Left lung (tissue), 10 donors: Measurements from ENCODE around the gene ZNF205. TPM values are rescaled to one million over a fixed set of nuclear protein-coding genes. Genes with fewer than 3 reads are reported as not detected.

Source experiments
- ATAC-seq: fragments of 200-7000 bp; cut with Tn5 transposase; one replicate; pipeline ENCODE4 v1.9.1; 2020; ENCODE audit warnings: moderate library complexity
- DNase-seq, 4 donors: peaks; one replicate each; pipeline ENCODE4 v3.0.0-alpha.2; 2013 to 2020
- H3K27ac ChIP-seq, 2 donors: fragments of 200-600 bp; sonication (generic) in 1 of 2; one replicate each; pipeline versions ENCODE4 v1.5.0 to v1.8.0; 2020 to 2021
- H3K27me3 ChIP-seq, 2 donors: fragments of 200-600 bp; sonication (generic) in 1 of 2; one replicate each; pipeline versions ENCODE4 v1.5.0 to v1.8.0; 2020 to 2021
- H3K36me3 ChIP-seq, 2 donors: fragments of 200-600 bp; sonication (generic) in 1 of 2; one replicate each; pipeline versions ENCODE4 v1.5.0 to v1.8.0; 2020 to 2021
- H3K4me1 ChIP-seq, 2 donors: fragments of 200-600 bp; one replicate each; pipeline ENCODE4 v1.8.0; 2021
- H3K4me3 ChIP-seq, 2 donors: fragments of 200-600 bp; sonication (generic) in 1 of 2; one replicate each; pipeline versions ENCODE4 v1.5.0 to v1.8.0; 2020 to 2021; ENCODE audit warnings: mild to moderate bottlenecking in 1 of 2
- H3K9me3 ChIP-seq, 2 donors: fragments of 200-600 bp; sonication (generic) in 1 of 2; one replicate each; pipeline versions ENCODE4 v1.5.0 to v1.8.0; 2020 to 2021
- intact Hi-C, 2 donors: fragments of 100-400 bp; cut with DNase I; formaldehyde crosslinking; loops; one replicate each; pipeline versions ENCODE4 v1.11.2 to v1.14.2; 2022
- polyA plus RNA-seq, 6 donors: library from polyadenylated mRNA; unstranded; fragments of 120-200 nt; gene quantifications; one replicate each; pipeline ENCODE4 v1.2.1, GENCODE V29; 2013; ENCODE audit not compliant: insufficient read length in 6 of 6
- total RNA-seq, 2 donors: library from RNA; stranded (reverse); fragmentation: NEBNext Ultra II Directional; extraction: Animal tissue kit (Norgen Biotek cat#: 25700); gene quantifications; one replicate each; pipeline ENCODE4 v1.2.1, GENCODE V29; 2021
- TF ChIP-seq, protein P1 (sequence below), 2 donors: fragments of 200-600 bp; sonication (generic) in 1 of 2; IDR thresholded peaks; one replicate each; pipeline versions ENCODE4 v1.5.0 to v1.8.0; 2021; ENCODE audit warnings: antibody characterized with exemption in 2 of 2
- donor health status: DM: no; HTN: yes; CAD: no.
- donor health status: DM: no; HTN: no; CAD: no.

Gene ZNF205
- total and polyA plus RNA-seq, 8 donors: 9.7 to 17.6 (median 15.7) TPM

DNA sequence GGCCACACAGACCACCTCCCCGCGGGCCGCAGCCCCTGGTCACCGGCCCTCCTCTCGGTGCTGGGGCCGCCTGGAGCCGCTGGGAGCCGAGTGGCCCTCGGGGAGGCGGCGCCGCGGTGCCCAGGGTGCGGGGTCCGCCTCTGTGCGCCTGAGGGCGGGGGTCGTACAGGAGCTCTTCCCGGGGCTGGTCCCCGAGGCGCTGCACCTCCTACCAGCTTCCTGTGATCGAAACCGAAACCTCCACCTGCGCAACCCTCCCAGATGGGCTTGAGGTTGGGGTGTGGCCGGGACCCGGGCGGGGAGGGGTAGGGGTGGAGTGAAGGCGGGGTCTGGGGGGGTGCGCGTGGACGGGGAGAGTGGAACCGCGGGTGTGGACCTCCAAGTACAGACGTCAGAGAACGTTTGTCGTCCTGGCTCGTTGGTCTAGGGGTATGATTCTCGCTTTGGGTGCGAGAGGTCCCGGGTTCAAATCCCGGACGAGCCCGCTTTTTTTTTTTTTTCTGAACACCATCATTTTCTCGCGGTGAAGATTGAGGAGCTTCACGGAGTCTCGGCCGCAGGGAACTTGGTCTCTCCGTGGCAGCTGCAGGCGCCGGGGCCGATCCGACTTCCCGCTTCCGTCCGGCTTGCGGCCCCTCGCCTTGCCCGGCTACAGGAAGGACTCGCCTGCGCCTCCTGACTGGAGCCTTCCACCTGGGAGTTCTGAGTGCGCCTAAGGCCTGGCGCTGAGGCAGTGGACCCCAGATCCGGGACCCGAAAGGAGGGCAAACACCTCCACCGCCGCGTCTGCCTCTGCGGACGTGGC lies 46.3 kb downstream of the ZNF205 start:
- Histone ChIP-seq H3K27ac (peak overlapping the region; percentile 83 to 89), H3K4me1 (peaks cover 0 to 17% of the 10 kb centered on the region in 2 donors), H3K4me3 (peak overlapping the region; percentile 57 to 80), H3K27me3 (peaks cover 0 to 54% of the 10 kb centered on the region in 2 donors), H3K36me3 (no peaks in the 10 kb centered on the region), H3K9me3 (no peaks in the 10 kb centered on the region)
- intact Hi-C loops: no loop called here
- peak; percentile 66 to 94 (median 88) for DNase-seq
- TF ChIP-seq, protein P1, sequence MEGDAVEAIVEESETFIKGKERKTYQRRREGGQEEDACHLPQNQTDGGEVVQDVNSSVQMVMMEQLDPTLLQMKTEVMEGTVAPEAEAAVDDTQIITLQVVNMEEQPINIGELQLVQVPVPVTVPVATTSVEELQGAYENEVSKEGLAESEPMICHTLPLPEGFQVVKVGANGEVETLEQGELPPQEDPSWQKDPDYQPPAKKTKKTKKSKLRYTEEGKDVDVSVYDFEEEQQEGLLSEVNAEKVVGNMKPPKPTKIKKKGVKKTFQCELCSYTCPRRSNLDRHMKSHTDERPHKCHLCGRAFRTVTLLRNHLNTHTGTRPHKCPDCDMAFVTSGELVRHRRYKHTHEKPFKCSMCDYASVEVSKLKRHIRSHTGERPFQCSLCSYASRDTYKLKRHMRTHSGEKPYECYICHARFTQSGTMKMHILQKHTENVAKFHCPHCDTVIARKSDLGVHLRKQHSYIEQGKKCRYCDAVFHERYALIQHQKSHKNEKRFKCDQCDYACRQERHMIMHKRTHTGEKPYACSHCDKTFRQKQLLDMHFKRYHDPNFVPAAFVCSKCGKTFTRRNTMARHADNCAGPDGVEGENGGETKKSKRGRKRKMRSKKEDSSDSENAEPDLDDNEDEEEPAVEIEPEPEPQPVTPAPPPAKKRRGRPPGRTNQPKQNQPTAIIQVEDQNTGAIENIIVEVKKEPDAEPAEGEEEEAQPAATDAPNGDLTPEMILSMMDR (IDR thresholded peaks at IDR 0.05): no peak
- peak; percentile 94 for ATAC-seq

DNA sequence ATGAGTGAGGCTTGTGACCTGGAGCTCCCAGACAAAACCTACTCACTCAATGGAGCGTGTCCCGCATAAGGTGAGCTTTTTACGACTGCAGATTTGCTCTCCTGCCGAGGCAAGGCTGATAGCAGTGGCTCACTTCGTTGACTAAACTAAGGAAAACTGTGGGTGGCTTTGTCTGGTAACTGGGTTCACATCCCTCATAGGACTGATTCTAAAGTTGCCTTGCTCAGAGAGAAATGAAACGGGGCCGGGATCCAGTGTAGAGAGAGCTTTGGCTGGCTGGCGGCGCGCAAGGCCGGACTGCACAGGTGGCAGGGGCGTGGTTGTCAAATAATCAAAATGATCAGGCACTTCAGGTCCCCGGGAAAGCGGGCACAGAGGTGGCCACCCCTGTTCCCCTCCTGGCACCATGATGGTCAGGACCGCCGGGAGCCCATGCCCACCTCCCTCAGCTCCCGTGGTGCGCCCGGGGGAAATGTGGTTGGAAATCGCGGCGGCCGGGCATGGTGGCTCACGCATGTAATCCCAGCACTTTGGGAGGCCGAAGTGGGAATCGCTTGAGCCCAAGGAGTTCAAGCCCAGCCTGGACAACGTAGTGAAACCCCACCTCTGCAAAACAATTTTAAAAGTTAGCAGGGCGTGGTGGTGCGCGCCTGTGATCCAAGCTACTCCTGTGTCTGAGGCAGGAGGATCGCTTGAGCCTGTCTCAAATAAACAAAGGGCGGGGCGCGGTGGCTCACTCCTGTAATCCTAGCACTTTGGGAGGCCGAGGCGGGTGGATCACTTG lies 49.0 kb downstream of the ZNF205 start:
- ATAC-seq (no peak), DNase-seq (peak in 1 of 4 donors; percentile 61)
- intact Hi-C loops: no loop called here
- H3K36me3 ChIP-seq: no peaks in the 10 kb centered on the region
- no peak overlapping the region for H3K4me3 ChIP-seq
- no peak overlapping the region for H3K27ac ChIP-seq
- TF ChIP-seq, protein P1 (IDR thresholded peaks at IDR 0.05): no peak
- H3K9me3 ChIP-seq: no peaks in the 10 kb centered on the region
- H3K4me1 ChIP-seq: peaks cover 0 to 23% of the 10 kb centered on the region in 2 donors
- peaks cover 0 to 46% of the 10 kb centered on the region in 2 donors for H3K27me3 ChIP-seq

DNA sequence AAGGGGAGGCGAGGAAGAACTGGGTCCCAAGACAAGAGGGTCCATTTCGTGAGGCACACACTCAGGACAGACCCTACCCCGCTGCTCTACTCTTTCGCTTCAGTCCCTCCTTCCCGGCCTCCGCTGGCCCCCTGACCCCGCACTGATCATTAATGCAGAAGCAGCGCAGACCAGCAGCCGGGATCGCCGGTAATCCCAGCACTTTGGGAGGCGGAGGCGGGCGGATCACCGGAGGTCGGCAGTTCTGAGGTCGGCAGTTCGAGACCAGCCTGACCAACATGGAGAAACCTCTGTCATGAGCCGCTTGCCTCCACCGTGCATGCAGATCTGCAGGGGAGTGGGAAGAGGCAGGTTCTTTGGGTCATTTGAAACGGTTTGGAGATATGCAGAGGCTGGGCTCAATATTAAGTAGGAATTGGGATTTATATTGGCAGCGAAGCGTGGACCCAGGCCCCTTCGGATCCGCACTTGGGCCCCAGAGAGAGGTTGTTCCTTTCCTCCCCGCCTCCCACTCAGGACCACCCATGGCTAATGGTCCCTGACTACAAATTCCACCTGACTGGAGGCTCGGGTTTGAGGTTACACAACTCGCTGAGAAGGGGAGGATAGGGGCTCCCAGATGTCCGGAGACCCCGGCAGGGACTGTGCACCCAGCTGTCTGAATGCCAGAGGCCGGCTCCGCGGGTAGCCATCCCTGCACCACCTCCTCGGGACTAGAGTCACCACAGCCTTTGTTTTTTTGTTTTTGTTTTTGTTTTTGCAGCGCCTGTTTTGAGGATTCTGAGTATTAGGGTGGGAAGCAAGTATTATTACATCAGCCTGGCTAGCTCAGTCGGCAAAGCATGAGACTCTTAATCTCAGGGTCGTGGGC lies 52.0 kb downstream of the ZNF205 start:
- peak in 2 of 4 donors; percentile 28 to 51 for DNase-seq
- Histone ChIP-seq H3K27me3 (peaks cover 11 to 50% of the 10 kb centered on the region in 2 donors), H3K36me3 (no peaks in the 10 kb centered on the region), H3K4me1 (peaks cover 0 to 8% of the 10 kb centered on the region in 2 donors), H3K4me3 (no peak overlapping the region), H3K27ac (no peak overlapping the region), H3K9me3 (no peaks in the 10 kb centered on the region)
- ATAC-seq: no peak
- intact Hi-C loops: no loop called here
- TF ChIP-seq, protein P1 (IDR thresholded peaks at IDR 0.05): no peak

DNA sequence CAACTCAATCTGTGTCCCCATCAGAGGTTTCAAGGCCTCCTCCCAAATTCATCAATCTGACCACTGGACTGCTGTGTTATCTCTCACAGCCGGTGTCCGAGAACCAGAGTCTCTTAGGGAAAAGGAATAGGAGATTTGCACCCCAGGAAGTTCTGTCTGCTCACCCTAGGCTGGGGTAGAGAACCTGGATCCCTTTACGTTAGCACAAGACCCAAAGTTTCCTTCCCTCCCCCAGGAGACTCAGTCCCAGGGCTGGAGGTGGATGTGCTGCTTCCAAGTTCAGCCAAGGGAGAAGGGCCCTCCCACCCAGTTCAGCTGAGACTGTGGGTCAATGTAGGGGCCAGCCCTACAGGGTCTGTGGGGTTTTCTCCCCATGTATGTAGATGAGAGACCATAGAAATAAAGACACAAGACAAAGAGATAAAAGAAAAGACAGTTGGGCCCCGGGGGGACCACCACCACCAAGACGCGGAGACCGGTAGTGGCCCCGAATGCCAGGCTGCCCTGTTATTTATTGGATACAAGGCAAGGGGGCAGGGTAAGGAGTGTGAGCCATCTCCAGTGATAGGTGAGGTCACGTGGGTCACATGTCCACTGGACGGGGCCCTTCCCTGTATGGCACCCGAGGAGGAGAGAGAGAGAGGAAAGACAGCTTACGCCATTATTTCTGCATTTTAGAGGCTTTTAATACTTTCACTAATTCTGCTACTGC lies 52.9 kb downstream of the ZNF205 start:
- DNase-seq: no peak
- H3K4me1 ChIP-seq: peaks cover 0 to 6% of the 10 kb centered on the region in 2 donors
- no peak for ATAC-seq
- no peaks in the 10 kb centered on the region for H3K36me3 ChIP-seq
- peak overlapping the region in 1 of 2 donors; percentile 19 for H3K4me3 ChIP-seq
- TF ChIP-seq, protein P1 (IDR thresholded peaks at IDR 0.05): no peak
- no peaks in the 10 kb centered on the region for H3K9me3 ChIP-seq
- H3K27ac ChIP-seq: no peak overlapping the region
- peaks cover 20 to 53% of the 10 kb centered on the region in 2 donors for H3K27me3 ChIP-seq
- intact Hi-C loops: no loop called here
